Endothelial cell of umbilical vein (primary cell): ENCODE results near the gene OXTR.

ENCODE experiments used
- EZH2 ChIP-seq: IDR thresholded peaks from 2 replicates; pipeline ENCODE4 v1.6.1; 2012; ENCODE audit warnings: borderline replicate concordance, low read depth, mild to moderate bottlenecking, moderate library complexity, low read length, inconsistent platforms; ENCODE audit not compliant: severe bottlenecking
- FOS ChIP-seq: IDR thresholded peaks from 2 replicates; pipeline ENCODE4 v1.6.1; 2011; ENCODE audit warnings: mild to moderate bottlenecking, low read length, moderate library complexity, borderline replicate concordance; ENCODE audit not compliant: insufficient read depth
- POLR2A ChIP-seq: IDR thresholded peaks from 2 replicates; pipeline ENCODE4 v1.6.1; 2012; ENCODE audit warnings: low read depth, mild to moderate bottlenecking, control low read depth, low read length
- POLR2AphosphoS5 ChIP-seq: IDR thresholded peaks from 2 replicates; pipeline ENCODE4 v1.6.1; 2012; ENCODE audit warnings: low read depth, mild to moderate bottlenecking, control low read depth, low read length, moderate library complexity; ENCODE audit not compliant: insufficient read depth
- TF ChIP-seq, protein P1 (sequence below), 2 donors: IDR thresholded peaks; 1 replicate in 1 of 2; 2 replicates in 1 of 2; pipeline ENCODE4 v1.5.1; 2011; ENCODE audit warnings: low read length in 2 of 2, mild to moderate bottlenecking in 2 of 2, moderate library complexity in 2 of 2, control low read depth in 1 of 2, inconsistent platforms in 1 of 2, low read depth in 1 of 2; ENCODE audit not compliant: insufficient read depth in 1 of 2; ENCODE audit errors: extremely low read depth in 1 of 2

DNA sequence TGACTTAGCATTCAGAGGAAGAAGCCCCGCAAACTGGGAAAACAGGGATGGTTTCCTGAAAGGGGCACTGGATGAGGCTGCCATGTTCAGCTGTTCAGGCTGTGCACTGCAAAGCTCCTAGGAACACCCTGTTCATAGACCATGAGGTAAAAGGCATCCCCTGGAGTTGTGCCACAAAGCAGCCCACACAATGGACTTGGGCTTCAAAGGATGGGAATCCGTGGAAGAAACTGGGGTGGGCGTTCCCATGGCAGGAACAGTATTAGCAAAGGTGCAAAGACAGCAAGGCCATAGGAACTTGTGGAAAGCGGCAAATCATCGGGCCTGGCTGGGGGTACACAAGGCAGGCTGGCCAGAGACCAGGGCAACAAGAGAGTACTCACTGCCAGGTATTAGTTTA lies 8.9 kb downstream of the OXTR start:
- TF ChIP-seq POLR2AphosphoS5 (no peak), EZH2 (no peak), POLR2A (no peak), FOS (no peak)
- TF ChIP-seq, protein P1, sequence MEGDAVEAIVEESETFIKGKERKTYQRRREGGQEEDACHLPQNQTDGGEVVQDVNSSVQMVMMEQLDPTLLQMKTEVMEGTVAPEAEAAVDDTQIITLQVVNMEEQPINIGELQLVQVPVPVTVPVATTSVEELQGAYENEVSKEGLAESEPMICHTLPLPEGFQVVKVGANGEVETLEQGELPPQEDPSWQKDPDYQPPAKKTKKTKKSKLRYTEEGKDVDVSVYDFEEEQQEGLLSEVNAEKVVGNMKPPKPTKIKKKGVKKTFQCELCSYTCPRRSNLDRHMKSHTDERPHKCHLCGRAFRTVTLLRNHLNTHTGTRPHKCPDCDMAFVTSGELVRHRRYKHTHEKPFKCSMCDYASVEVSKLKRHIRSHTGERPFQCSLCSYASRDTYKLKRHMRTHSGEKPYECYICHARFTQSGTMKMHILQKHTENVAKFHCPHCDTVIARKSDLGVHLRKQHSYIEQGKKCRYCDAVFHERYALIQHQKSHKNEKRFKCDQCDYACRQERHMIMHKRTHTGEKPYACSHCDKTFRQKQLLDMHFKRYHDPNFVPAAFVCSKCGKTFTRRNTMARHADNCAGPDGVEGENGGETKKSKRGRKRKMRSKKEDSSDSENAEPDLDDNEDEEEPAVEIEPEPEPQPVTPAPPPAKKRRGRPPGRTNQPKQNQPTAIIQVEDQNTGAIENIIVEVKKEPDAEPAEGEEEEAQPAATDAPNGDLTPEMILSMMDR (IDR thresholded peaks at IDR 0.05; ENCODE audit: extremely low read depth in 1 of 2, insufficient read depth in 1 of 2, low read depth in 1 of 2, low read length in 2 of 2), result no peak
